Muscle layer of colon (tissue), 2 donors: ENCODE results near the gene ATP6V1F.

Source experiments
- H3K27ac ChIP-seq: one replicate; pipeline ENCODE4 v1.7.0; 2013; ENCODE audit warnings: low read depth, mild to moderate bottlenecking, low read length, moderate library complexity
- H3K27me3 ChIP-seq, 2 donors: one replicate each; pipeline ENCODE4 v1.7.0; 2013; ENCODE audit warnings: low read length in 2 of 2, mild to moderate bottlenecking in 2 of 2; ENCODE audit not compliant: insufficient read depth in 2 of 2, control insufficient read depth in 1 of 2
- H3K36me3 ChIP-seq: one replicate; pipeline ENCODE4 v1.7.0; 2013; ENCODE audit warnings: mild to moderate bottlenecking, low read length; ENCODE audit not compliant: insufficient read depth
- H3K4me1 ChIP-seq: one replicate; pipeline ENCODE4 v1.7.0; 2013; ENCODE audit warnings: mild to moderate bottlenecking, low read length; ENCODE audit not compliant: insufficient read depth
- H3K4me3 ChIP-seq, 2 donors: one replicate each; pipeline ENCODE4 v1.7.0; 2013; ENCODE audit warnings: low read length in 2 of 2, low read depth in 1 of 2, mild to moderate bottlenecking in 1 of 2, moderate library complexity in 1 of 2
- H3K9ac ChIP-seq: one replicate; pipeline ENCODE4 v1.7.0; 2013; ENCODE audit warnings: low read length
- H3K9me3 ChIP-seq: one replicate; pipeline ENCODE4 v1.7.0; 2013; ENCODE audit warnings: mild to moderate bottlenecking, low read length
- donor health status: abdominal sarcoma.
- donor health status: Adenocarcinoma of cecum.

Gene ATP6V1F

DNA sequence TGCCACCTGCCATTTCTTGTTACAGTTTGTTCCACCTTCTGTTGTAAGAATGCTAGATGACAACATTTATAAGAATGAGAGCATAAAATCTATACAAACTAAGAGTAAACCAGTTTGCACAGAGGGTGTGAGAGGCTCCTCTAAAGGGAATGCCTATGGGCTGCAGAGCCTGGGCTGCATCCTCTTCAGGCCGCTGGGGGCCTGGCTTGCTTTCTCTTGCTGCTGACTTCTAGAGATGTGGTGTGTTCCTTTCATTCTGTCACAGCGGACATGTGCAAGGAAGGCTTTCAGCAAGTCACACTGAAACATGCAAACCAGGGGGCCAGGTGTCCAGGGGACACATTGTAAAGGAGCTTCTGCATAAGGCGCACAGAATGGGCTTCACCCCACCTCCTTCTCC is 7.1 kb upstream of the ATP6V1F start:
- H3K4me1 ChIP-seq = peaks cover 23% of the 10 kb centered on the region
- H3K27me3 ChIP-seq = no peaks in the 10 kb centered on the region
- peaks cover 64% of the 10 kb centered on the region for H3K36me3 ChIP-seq
- H3K27ac ChIP-seq = no peak overlapping the region
- no peaks in the 10 kb centered on the region for H3K9me3 ChIP-seq
- no peak overlapping the region for H3K4me3 ChIP-seq
- H3K9ac ChIP-seq = no peak overlapping the region

GRCh38 chr7:128856001-128856718 is 6.5 kb upstream of the ATP6V1F start:
- no peaks in the 10 kb centered on the region for H3K27me3 ChIP-seq
- H3K27ac ChIP-seq = no peak overlapping the region
- H3K9ac ChIP-seq = no peak overlapping the region
- no peak overlapping the region for H3K4me3 ChIP-seq
- peaks cover 58% of the 10 kb centered on the region for H3K36me3 ChIP-seq
- H3K9me3 ChIP-seq = no peaks in the 10 kb centered on the region
- peaks cover 29% of the 10 kb centered on the region for H3K4me1 ChIP-seq

DNA sequence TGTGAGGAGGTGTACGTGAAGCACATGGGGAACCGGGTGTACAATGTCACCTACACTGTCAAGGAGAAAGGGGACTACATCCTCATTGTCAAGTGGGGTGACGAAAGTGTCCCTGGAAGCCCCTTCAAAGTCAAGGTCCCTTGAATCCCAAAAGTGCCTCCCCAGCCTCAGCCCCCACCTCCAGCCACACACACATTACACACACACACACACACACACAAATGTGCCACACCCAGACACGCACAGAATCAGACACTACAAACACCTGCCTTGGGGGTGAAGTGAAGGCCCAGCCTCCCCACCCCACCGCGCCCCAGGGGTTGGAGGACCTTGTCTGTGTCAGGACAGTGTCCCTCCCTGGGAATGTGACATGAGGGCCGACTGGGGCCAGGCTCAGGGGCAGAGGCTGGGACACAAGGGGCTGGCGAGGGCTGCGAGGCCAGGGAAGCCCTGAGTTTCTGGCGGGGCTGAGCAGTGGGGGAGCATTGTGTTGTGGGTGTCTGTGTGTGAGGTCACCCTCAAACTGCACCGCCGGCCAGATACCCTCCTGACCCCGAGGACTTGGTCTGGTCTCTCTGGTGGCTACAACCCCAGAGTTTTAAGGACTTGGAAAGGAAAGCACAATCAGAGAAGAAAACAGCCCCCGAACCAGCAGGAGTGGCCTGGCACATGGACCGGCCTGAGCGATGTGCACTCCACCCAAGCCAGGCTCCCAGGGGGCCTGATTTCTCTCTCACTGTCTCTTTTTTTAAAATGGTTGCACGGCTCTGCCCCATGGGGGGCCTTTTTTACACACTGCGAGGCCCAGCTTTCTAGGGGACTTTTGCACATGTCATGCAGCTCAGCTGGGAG is 4.0 kb upstream of the ATP6V1F start:
- Histone ChIP-seq H3K27me3 (no peaks in the 10 kb centered on the region), H3K4me1 (peaks cover 39% of the 10 kb centered on the region), H3K4me3 (no peak overlapping the region), H3K36me3 (peaks cover 33% of the 10 kb centered on the region), H3K27ac (peak overlapping the region; percentile 72), H3K9me3 (no peaks in the 10 kb centered on the region), H3K9ac (no peak overlapping the region)

GRCh38 chr7:128859232-128860157 is 3.2 kb upstream of the ATP6V1F start:
- H3K4me1 ChIP-seq = peaks cover 43% of the 10 kb centered on the region
- peak overlapping the region; percentile 32 for H3K27ac ChIP-seq
- H3K9me3 ChIP-seq = no peaks in the 10 kb centered on the region

DNA sequence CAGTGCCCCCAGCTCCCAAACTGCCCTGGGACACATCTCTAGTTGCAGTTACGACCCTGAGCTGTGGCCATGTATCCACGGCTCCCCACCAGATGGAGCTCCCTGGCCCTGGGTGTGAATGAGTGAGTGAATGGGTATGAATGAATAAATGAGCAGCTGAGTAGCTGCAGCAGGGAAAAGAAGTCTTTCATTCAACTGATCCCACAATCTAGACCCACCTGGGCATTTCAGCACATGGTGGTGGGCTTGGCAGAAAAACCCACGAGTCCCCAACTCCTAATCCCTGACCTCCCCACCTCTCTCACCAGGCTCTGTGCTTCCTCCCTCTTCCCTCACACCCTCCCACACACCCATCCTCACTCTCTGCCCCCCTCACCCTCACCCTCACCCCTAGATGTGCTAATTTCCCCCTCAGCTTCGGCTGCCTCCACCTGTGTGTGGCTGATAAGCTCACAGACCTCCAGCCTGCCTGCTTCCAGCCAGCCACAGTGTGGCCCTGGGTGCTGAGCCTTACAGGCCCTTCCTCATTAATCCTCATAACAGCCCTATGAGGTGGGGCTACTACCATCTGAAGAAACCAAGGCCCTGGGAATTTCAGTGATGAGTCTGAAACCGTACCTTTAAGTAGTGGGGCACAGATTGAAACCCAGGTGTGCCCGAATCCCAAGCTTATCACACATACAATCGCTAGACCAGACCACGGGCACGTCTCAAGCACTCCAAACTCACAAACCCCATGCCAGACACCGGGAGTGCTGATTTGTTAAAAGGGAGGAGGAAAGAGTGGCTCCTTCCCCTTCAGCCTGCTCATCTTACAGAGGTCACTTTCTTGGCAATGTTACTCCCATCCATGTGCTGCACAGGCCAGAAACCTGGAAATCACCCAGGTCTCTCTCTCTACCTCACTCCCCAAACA is 2.2 kb upstream of the ATP6V1F start:
- Histone ChIP-seq H3K4me1 (peaks cover 43% of the 10 kb centered on the region), H3K27me3 (no peaks in the 10 kb centered on the region), H3K36me3 (peaks cover 23% of the 10 kb centered on the region), H3K9me3 (no peaks in the 10 kb centered on the region), H3K4me3 (no peak overlapping the region), H3K27ac (peak overlapping the region; percentile 63), H3K9ac (peak overlapping the region; percentile 7)

More at GRCh38 chr7:128859232-128860157, 3.2 kb upstream of the ATP6V1F start:
- H3K27me3 ChIP-seq = no peaks in the 10 kb centered on the region
- no peak overlapping the region for H3K9ac ChIP-seq
- peaks cover 26% of the 10 kb centered on the region for H3K36me3 ChIP-seq
- H3K4me3 ChIP-seq = no peak overlapping the region

DNA sequence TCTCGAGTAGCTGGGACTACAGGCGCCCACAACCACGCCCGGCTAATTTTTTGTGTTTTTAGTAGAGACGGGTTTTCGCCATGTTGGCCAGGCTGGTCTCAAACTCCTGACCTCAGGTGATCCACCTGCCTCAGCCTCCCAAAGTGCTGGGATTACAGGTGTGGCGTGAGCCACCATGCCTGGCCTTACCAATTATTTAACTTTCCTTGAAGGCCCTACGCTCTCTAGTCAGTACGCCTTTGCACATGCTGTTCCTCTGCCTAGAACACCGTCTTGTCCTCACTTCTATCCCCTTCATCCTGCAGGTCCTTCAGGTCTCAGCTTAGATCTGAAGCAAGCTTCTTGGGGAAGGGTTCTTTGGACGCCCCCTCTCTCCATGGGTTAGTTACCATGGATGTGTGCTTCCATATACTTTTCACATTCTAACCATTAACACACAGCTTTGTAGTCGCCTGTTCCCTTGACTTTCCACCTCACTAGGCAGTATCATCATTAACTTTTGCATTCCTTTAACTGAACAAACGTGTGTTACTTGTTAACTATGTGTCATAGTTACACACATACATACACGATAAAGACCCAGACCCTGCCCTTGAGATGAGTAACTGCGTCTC is 592 bp upstream of the ATP6V1F start:
- Histone ChIP-seq H3K9ac (no peak overlapping the region), H3K27ac (peak overlapping the region; percentile 1), H3K36me3 (peaks cover 10% of the 10 kb centered on the region), H3K9me3 (no peaks in the 10 kb centered on the region), H3K4me3 (peak overlapping the region in 1 of 2 donors; percentile 97), H3K4me1 (peaks cover 43% of the 10 kb centered on the region), H3K27me3 (no peaks in the 10 kb centered on the region)

- peak overlapping the region; percentile 79 for H3K9ac ChIP-seq
- peak overlapping the region; percentile 75 for H3K27ac ChIP-seq
- H3K4me3 ChIP-seq = peak overlapping the region; percentile 92 to 97
- H3K4me1 ChIP-seq = peaks cover 43% of the 10 kb centered on the region
- no peaks in the 10 kb centered on the region for H3K27me3 ChIP-seq
- peaks cover 10% of the 10 kb centered on the region for H3K36me3 ChIP-seq
- H3K9me3 ChIP-seq = no peaks in the 10 kb centered on the region
Measured at GRCh38 chr7:128863433-128863989, 855 bp downstream of the ATP6V1F start.

DNA sequence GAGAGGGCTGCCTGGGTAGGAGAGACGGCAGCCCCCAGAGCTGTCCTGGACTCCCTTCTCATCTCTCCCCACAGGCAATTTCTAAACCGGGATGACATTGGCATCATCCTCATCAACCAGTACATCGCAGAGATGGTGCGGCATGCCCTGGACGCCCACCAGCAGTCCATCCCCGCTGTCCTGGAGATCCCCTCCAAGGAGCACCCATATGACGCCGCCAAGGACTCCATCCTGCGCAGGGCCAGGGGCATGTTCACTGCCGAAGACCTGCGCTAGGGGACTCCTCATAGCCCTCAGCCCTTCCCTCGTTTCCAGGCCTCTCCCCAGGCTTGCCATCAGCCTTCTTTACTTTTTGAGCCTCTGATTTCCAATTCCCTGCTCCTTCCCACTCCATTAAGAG is 2.6 kb downstream of the ATP6V1F start:
- no peak overlapping the region for H3K9ac ChIP-seq
- H3K4me1 ChIP-seq = peaks cover 31% of the 10 kb centered on the region
- H3K27me3 ChIP-seq = no peaks in the 10 kb centered on the region
- no peak overlapping the region for H3K4me3 ChIP-seq
- no peaks in the 10 kb centered on the region for H3K9me3 ChIP-seq
- peaks cover 10% of the 10 kb centered on the region for H3K36me3 ChIP-seq
- no peak overlapping the region for H3K27ac ChIP-seq

GRCh38 chr7:128865996-128866877 is 3.6 kb downstream of the ATP6V1F start:
- peaks cover 22% of the 10 kb centered on the region for H3K4me1 ChIP-seq
- H3K4me3 ChIP-seq = no peak overlapping the region
- no peak overlapping the region for H3K27ac ChIP-seq
- H3K9ac ChIP-seq = no peak overlapping the region
- H3K36me3 ChIP-seq = peaks cover 10% of the 10 kb centered on the region
- H3K9me3 ChIP-seq = no peaks in the 10 kb centered on the region
- no peaks in the 10 kb centered on the region for H3K27me3 ChIP-seq
